Peyer's patch (tissue), 4 donors: ENCODE measurements around the gene DACH1.

Source experiments
- POLR2A ChIP-seq, 2 donors: fragments of 450-650 bp; IDR thresholded peaks; one replicate each; pipeline ENCODE4 v1.5.1; 2017; ENCODE audit warnings: antibody characterized with exemption in 2 of 2, mild to moderate bottlenecking in 2 of 2, moderate library complexity in 2 of 2
- TF ChIP-seq, protein P1 (sequence below), 6 experiments: fragments of 450-650 bp in 4 of 6; fragments of 200-600 bp in 2 of 6; sonication (generic) in 1 of 6; IDR thresholded peaks; one replicate each; pipeline ENCODE4 v1.5.1; 2017 to 2019; ENCODE audit warnings: antibody characterized with exemption in 6 of 6, mild to moderate bottlenecking in 3 of 6, moderate library complexity in 1 of 6

DNA sequence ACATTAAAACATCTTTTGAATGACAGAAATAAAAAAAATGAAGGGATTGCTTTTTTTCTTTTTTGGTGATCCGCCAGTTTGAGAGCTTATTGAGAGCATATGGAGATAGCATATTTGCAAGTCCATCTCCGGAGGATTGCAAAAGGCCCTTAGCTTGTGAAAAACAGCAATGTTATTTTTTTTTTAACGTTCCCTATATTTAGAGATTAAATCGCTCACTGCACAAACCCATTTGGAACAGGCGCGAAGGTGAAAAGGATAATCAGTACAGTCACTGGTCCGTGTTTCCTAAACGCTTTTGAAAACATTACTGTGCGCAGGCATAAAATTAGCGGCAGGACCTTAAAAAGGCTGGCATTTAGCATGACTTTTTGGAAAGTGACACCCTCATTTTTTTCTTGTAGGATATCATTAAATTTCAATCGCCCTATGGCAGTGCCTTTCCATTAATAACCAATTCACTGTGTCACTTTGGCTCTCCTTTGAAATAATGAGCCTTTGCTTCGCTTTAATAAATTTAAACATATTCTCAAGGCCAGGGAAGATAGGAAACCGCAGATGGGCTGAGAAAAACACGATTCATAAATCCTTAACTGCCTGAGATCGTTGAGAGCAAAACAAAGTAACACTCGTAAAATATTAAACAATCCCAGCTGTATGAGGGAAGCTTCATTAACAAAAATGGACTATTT is 342.2 kb downstream of the DACH1 start:
- no peak for TF ChIP-seq POLR2A (IDR thresholded peaks at IDR 0.05)
- TF ChIP-seq, protein P1, sequence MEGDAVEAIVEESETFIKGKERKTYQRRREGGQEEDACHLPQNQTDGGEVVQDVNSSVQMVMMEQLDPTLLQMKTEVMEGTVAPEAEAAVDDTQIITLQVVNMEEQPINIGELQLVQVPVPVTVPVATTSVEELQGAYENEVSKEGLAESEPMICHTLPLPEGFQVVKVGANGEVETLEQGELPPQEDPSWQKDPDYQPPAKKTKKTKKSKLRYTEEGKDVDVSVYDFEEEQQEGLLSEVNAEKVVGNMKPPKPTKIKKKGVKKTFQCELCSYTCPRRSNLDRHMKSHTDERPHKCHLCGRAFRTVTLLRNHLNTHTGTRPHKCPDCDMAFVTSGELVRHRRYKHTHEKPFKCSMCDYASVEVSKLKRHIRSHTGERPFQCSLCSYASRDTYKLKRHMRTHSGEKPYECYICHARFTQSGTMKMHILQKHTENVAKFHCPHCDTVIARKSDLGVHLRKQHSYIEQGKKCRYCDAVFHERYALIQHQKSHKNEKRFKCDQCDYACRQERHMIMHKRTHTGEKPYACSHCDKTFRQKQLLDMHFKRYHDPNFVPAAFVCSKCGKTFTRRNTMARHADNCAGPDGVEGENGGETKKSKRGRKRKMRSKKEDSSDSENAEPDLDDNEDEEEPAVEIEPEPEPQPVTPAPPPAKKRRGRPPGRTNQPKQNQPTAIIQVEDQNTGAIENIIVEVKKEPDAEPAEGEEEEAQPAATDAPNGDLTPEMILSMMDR (IDR thresholded peaks at IDR 0.05), result no peak
